HL-60 (cell line): Measurements from ENCODE around the gene GATM.

Experiments used
- GABPA ChIP-seq: IDR thresholded peaks from 2 replicates; pipeline ENCODE4 v1.6.1; 2012; ENCODE audit warnings: low read depth
- POLR2AphosphoS5 ChIP-seq: IDR thresholded peaks from 2 replicates; pipeline ENCODE4 v1.6.1; 2012; ENCODE audit warnings: low read depth
- TF ChIP-seq, protein P1 (sequence below): IDR thresholded peaks from one replicate; pipeline ENCODE4 v1.5.1; 2011; ENCODE audit warnings: low read length, control low read depth, inconsistent platforms; ENCODE audit not compliant: insufficient read depth
- TF ChIP-seq, protein P2 (sequence below): IDR thresholded peaks from 2 replicates; pipeline ENCODE4 v1.6.1; 2012; ENCODE audit warnings: low read depth; ENCODE audit not compliant: insufficient replicate concordance

DNA sequence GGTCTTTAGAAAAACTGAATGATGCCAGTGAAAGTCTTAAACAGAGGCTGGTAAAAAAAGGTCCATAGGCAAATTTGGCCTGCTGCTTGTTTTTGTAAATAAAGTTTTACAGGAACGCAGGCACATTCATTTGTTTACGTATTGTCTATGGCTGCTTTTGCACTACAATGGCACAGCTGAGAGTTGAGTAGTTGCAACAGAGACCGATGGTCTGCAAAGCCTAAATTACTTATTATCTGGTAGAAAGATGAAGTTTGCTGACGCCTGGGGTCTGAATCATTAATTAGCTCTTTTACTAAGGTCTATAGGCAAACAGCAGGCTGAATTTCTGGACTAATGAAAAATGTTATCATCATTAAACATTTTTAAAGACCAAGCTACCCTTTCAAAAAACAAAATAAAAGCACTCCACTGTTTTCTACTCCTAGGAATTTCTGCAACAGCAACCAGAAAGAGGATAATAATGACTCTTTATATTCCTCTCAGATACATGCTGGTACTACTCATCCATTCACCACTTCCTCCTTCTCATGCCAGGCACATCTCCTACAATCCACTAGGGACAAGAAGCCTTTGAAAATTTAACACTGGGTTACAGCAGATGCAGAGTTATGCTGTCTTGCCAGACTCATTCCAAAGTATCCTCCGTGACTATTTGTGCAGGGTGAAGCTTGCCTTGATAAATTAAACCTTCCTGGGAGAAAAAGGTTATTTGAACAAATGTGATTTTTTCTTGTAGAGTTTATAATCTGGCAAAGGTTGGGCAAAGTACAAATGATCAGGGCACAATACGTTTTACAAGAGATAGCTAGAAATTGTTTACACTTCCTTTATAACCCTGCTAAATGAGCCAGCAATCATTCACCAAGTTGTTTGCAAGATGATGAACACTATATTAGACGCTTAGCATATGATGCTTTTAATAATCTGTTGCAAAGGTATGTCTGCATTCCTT, 6.0 kb downstream of the GATM start:
- TF ChIP-seq, protein P1, sequence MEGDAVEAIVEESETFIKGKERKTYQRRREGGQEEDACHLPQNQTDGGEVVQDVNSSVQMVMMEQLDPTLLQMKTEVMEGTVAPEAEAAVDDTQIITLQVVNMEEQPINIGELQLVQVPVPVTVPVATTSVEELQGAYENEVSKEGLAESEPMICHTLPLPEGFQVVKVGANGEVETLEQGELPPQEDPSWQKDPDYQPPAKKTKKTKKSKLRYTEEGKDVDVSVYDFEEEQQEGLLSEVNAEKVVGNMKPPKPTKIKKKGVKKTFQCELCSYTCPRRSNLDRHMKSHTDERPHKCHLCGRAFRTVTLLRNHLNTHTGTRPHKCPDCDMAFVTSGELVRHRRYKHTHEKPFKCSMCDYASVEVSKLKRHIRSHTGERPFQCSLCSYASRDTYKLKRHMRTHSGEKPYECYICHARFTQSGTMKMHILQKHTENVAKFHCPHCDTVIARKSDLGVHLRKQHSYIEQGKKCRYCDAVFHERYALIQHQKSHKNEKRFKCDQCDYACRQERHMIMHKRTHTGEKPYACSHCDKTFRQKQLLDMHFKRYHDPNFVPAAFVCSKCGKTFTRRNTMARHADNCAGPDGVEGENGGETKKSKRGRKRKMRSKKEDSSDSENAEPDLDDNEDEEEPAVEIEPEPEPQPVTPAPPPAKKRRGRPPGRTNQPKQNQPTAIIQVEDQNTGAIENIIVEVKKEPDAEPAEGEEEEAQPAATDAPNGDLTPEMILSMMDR, result no peak
- TF ChIP-seq POLR2AphosphoS5 (no peak), GABPA (no peak)
- TF ChIP-seq, protein P2, sequence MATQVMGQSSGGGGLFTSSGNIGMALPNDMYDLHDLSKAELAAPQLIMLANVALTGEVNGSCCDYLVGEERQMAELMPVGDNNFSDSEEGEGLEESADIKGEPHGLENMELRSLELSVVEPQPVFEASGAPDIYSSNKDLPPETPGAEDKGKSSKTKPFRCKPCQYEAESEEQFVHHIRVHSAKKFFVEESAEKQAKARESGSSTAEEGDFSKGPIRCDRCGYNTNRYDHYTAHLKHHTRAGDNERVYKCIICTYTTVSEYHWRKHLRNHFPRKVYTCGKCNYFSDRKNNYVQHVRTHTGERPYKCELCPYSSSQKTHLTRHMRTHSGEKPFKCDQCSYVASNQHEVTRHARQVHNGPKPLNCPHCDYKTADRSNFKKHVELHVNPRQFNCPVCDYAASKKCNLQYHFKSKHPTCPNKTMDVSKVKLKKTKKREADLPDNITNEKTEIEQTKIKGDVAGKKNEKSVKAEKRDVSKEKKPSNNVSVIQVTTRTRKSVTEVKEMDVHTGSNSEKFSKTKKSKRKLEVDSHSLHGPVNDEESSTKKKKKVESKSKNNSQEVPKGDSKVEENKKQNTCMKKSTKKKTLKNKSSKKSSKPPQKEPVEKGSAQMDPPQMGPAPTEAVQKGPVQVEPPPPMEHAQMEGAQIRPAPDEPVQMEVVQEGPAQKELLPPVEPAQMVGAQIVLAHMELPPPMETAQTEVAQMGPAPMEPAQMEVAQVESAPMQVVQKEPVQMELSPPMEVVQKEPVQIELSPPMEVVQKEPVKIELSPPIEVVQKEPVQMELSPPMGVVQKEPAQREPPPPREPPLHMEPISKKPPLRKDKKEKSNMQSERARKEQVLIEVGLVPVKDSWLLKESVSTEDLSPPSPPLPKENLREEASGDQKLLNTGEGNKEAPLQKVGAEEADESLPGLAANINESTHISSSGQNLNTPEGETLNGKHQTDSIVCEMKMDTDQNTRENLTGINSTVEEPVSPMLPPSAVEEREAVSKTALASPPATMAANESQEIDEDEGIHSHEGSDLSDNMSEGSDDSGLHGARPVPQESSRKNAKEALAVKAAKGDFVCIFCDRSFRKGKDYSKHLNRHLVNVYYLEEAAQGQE, result no peak
